GM12801 (cell line): ENCODE data around the gene TIMM9.

Experiments
- CTCF ChIP-seq: IDR thresholded peaks from one replicate; pipeline ENCODE4 v1.5.1; 2011; ENCODE audit warnings: control low read depth; ENCODE audit not compliant: insufficient read length; ENCODE audit errors: extremely low read depth

TIMM9 gene

GRCh38 chr14:58463147-58463546 lies 35.8 kb upstream of the TIMM9 start:
- TF ChIP-seq CTCF = no peak

- no peak for TF ChIP-seq CTCF
These were observed 33.4 kb upstream of the TIMM9 start for GRCh38 chr14:58460772-58461171.

- TF ChIP-seq CTCF = no peak
These were observed 28.4 kb upstream of the TIMM9 start for GRCh38 chr14:58455593-58456265.

GRCh38 chr14:58444627-58445026 lies 17.3 kb upstream of the TIMM9 start:
- no peak for TF ChIP-seq CTCF

- no peak for TF ChIP-seq CTCF
These were observed 12.1 kb upstream of the TIMM9 start for GRCh38 chr14:58439476-58439875.

- no peak for TF ChIP-seq CTCF
These were observed 2.8 kb upstream of the TIMM9 start for GRCh38 chr14:58430156-58430555.

- no peak for TF ChIP-seq CTCF
These were observed 870 bp upstream of the TIMM9 start for GRCh38 chr14:58428118-58428683.
